ENCODE measurements around the gene XDH. TPM values are rescaled to one million over a fixed set of nuclear protein-coding genes. Genes with fewer than 3 reads are reported as not detected.

Gene XDH
- total RNA-seq, 6 experiments from 2014 or later, result 0.88 to 2.0 (median 1.5) TPM

- TF ChIP-seq, protein P1, sequence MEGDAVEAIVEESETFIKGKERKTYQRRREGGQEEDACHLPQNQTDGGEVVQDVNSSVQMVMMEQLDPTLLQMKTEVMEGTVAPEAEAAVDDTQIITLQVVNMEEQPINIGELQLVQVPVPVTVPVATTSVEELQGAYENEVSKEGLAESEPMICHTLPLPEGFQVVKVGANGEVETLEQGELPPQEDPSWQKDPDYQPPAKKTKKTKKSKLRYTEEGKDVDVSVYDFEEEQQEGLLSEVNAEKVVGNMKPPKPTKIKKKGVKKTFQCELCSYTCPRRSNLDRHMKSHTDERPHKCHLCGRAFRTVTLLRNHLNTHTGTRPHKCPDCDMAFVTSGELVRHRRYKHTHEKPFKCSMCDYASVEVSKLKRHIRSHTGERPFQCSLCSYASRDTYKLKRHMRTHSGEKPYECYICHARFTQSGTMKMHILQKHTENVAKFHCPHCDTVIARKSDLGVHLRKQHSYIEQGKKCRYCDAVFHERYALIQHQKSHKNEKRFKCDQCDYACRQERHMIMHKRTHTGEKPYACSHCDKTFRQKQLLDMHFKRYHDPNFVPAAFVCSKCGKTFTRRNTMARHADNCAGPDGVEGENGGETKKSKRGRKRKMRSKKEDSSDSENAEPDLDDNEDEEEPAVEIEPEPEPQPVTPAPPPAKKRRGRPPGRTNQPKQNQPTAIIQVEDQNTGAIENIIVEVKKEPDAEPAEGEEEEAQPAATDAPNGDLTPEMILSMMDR (IDR thresholded peaks at IDR 0.05), result no peak
- H3K4me1 Mint-ChIP-seq (ENCODE audit: low read depth), result peaks cover 75% of the 10 kb centered on the region
- no peaks in the 10 kb centered on the region for H3K9me3 Mint-ChIP-seq
- no peak for DNase-seq
- H3K27ac Mint-ChIP-seq, result no peak overlapping the region
- H3K36me3 Mint-ChIP-seq (ENCODE audit: low read depth), result 0 out of 2 replicates have a peak, but pooled peaks cover 11% of the 10 kb centered on the region
- no peaks in the 10 kb centered on the region for H3K27me3 Mint-ChIP-seq (ENCODE audit: insufficient read depth)
- H3K4me3 Mint-ChIP-seq, result no peak overlapping the region
Measured at GRCh38 chr2:31390324-31390723, 24.2 kb downstream of the XDH start.

DNA sequence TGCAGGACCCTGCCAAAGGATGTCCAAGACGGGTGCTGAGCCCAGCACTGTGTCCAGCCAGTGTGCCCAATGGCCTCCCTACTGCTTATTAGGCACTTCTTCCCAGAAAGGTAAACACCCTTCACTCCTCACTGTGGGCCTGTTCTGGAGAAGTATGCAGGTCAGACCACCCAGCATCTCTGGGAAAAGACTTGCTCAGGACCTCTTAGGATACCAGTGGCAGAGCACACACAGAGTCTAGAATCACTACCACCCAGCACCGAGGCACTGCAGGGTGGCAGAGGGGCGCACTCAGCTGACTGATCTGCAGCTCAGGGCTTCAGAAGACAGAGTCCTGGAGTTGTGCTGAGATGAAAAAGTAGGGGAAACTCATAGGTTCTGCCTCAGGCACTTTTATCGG lies 25.8 kb downstream of the XDH start:
- H3K9me3 Mint-ChIP-seq, result no peaks in the 10 kb centered on the region
- TF ChIP-seq, protein P1 (IDR thresholded peaks at IDR 0.05), result no peak
- H3K27me3 Mint-ChIP-seq (ENCODE audit: insufficient read depth), result peaks cover 2% of the 10 kb centered on the region
- peaks cover 82% of the 10 kb centered on the region for H3K4me1 Mint-ChIP-seq (ENCODE audit: low read depth)
- no peak overlapping the region for H3K27ac Mint-ChIP-seq
- H3K36me3 Mint-ChIP-seq (ENCODE audit: low read depth), result 0 out of 2 replicates have a peak, but pooled peaks cover 7% of the 10 kb centered on the region
- H3K4me3 Mint-ChIP-seq, result no peak overlapping the region
- DNase-seq, result no peak

- DNase-seq, result no peak
- H3K27ac Mint-ChIP-seq, result no peak overlapping the region
- no peaks in the 10 kb centered on the region for H3K9me3 Mint-ChIP-seq
- TF ChIP-seq, protein P1 (IDR thresholded peaks at IDR 0.05), result 0 out of 2 replicates have a peak, but pooled peaks have one; percentile 15
- H3K36me3 Mint-ChIP-seq (ENCODE audit: low read depth), result 0 out of 2 replicates have a peak, but pooled peaks cover 1% of the 10 kb centered on the region
- H3K27me3 Mint-ChIP-seq (ENCODE audit: insufficient read depth), result peaks cover 2% of the 10 kb centered on the region
- peaks cover 91% of the 10 kb centered on the region for H3K4me1 Mint-ChIP-seq (ENCODE audit: low read depth)
- no peak overlapping the region for H3K4me3 Mint-ChIP-seq
Measured at GRCh38 chr2:31387850-31388249, 26.7 kb downstream of the XDH start.

DNA sequence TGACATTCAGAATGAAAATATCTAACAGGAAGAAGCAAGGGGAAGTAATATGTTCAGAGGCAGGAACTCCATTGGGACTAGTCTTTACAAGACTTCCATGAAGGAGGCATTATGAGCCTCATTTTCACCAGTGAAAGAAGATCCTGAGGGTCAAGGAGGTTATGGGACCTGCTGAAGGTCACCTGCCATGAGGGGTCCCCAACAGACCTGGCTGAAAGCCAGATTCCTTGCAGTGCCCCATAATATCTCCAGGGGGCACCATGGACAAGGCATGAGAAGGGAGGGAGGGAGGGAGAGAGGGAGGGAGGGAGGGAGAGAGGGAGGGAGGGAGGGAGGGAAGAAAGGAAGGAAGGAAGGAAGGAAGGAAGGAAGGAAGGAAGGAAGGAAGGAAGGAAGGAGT lies 27.9 kb downstream of the XDH start:
- no peak for DNase-seq
- TF ChIP-seq, protein P1 (IDR thresholded peaks at IDR 0.05), result 0 out of 2 replicates have a peak, but pooled peaks have one; percentile 17
- Mint-ChIP-seq H3K9me3 (no peaks in the 10 kb centered on the region), H3K4me3 (no peak overlapping the region), H3K27ac (peak overlapping the region; percentile 55), H3K36me3 (ENCODE audit: low read depth) (no peaks in the 10 kb centered on the region), H3K4me1 (ENCODE audit: low read depth) (peaks cover 98% of the 10 kb centered on the region), H3K27me3 (ENCODE audit: insufficient read depth) (peaks cover 2% of the 10 kb centered on the region)

- TF ChIP-seq, protein P1 (IDR thresholded peaks at IDR 0.05), result no peak
- peaks cover 96% of the 10 kb centered on the region for H3K4me1 Mint-ChIP-seq (ENCODE audit: low read depth)
- H3K4me3 Mint-ChIP-seq, result no peak overlapping the region
- peaks cover 2% of the 10 kb centered on the region for H3K27me3 Mint-ChIP-seq (ENCODE audit: insufficient read depth)
- H3K9me3 Mint-ChIP-seq, result no peaks in the 10 kb centered on the region
- no peak for DNase-seq
- no peaks in the 10 kb centered on the region for H3K36me3 Mint-ChIP-seq (ENCODE audit: low read depth)
- H3K27ac Mint-ChIP-seq, result peak overlapping the region; percentile 100
Measured at GRCh38 chr2:31386172-31386571, 28.4 kb downstream of the XDH start.

Measured in HFFc6 (cell line).